Measurements from ENCODE around the gene SPIC. TPM values are rescaled to one million over a fixed set of nuclear protein-coding genes. Genes with fewer than 3 reads are reported as not detected.

Gene SPIC
- not detected for total RNA-seq
- polyA plus RNA-seq (2013, experiment 1 of 2) = not detected
- polyA plus RNA-seq (2013, experiment 2 of 2) = not detected
- long read RNA-seq, experiment 1 = 0 reads
- long read RNA-seq, experiment 2 = 0 reads
- long read RNA-seq, experiment 3 = 0 reads
- long read RNA-seq, experiment 4 = 0 reads

DNA sequence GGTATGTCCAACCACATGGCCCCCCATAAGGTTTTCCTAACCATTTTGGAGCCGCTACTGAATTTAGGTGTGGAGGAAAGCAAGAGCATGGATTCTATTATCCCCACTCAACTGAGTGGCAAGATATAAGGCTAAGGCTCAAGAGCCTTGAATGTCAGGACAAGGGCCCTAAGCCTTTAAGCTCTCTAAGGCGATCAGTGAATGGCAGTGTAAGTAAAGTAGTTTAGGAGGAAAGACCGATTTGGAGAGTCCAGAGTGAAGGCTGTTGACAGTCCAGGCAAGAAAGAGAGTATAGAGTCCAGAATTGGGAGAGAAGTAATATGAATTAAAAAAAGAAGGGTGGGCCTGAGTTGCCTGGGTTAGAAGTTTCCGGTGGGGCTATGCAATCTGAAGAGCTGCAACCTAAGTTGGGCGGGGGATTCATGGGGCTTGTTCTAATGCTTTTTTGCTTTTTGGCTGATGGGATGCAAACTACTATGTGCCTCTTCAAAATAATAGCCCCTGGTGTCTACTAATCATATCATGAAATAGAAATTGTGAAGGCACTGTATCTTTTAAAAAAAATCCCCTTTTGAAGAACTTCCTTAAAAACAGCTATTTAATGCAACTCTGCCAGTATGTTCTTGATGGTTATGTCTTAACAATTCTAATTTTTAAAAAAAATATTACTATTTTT lies at the start of gene SPIC:
SPIC (plus strand) TSS at position 626 of the 676 bp plus-strand sequence. CDS start 1,569 bp downstream, outside the sequence.
- Mint-ChIP-seq H3K4me1 (peaks cover 18% of the 10 kb centered on the region), H3K27ac (no peak within 1 kb of the TSS), H3K9me3 (no peaks in the 10 kb centered on the region), H3K4me3 (no peak within 1 kb of the TSS), H3K27me3 (ENCODE audit: insufficient read depth) (no peaks in the 10 kb centered on the region), H3K36me3 (ENCODE audit: low read depth) (no peaks in the 10 kb centered on the region)
- no peaks in the 10 kb centered on the region for H3K27me3 ChIP-seq (ENCODE audit: control insufficient read depth, insufficient read depth, low read length, poor library complexity, severe bottlenecking)
- H3K9ac ChIP-seq (ENCODE audit: extremely low read depth, low read length, poor library complexity, severe bottlenecking) = no peak within 1 kb of the TSS
- WGBS, 2 experiments (ENCODE audit: insufficient coverage in 1 of 2, insufficient read length in 1 of 2) = 73 to 83% methylated on average over 3 to 5 of the region's 5 CpGs
- no peak within 1 kb of the TSS for H3K4me3 ChIP-seq (ENCODE audit: low read length)
- no peak within 1 kb of the TSS for H3K27ac ChIP-seq (ENCODE audit: low read depth, low read length)
- DNase-seq = no peak
- TF ChIP-seq, protein P1, sequence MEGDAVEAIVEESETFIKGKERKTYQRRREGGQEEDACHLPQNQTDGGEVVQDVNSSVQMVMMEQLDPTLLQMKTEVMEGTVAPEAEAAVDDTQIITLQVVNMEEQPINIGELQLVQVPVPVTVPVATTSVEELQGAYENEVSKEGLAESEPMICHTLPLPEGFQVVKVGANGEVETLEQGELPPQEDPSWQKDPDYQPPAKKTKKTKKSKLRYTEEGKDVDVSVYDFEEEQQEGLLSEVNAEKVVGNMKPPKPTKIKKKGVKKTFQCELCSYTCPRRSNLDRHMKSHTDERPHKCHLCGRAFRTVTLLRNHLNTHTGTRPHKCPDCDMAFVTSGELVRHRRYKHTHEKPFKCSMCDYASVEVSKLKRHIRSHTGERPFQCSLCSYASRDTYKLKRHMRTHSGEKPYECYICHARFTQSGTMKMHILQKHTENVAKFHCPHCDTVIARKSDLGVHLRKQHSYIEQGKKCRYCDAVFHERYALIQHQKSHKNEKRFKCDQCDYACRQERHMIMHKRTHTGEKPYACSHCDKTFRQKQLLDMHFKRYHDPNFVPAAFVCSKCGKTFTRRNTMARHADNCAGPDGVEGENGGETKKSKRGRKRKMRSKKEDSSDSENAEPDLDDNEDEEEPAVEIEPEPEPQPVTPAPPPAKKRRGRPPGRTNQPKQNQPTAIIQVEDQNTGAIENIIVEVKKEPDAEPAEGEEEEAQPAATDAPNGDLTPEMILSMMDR (conservative IDR thresholded peaks at IDR 0.05) = no peak
- no peaks in the 10 kb centered on the region for H3K36me3 ChIP-seq (ENCODE audit: control insufficient read depth, insufficient read depth, low read length)
- peaks cover 5% of the 10 kb centered on the region for H3K4me1 ChIP-seq (ENCODE audit: control insufficient read depth, insufficient read depth, low read length)
- no peaks in the 10 kb centered on the region for H3K9me3 ChIP-seq (ENCODE audit: control insufficient read depth, low read length)

DNA sequence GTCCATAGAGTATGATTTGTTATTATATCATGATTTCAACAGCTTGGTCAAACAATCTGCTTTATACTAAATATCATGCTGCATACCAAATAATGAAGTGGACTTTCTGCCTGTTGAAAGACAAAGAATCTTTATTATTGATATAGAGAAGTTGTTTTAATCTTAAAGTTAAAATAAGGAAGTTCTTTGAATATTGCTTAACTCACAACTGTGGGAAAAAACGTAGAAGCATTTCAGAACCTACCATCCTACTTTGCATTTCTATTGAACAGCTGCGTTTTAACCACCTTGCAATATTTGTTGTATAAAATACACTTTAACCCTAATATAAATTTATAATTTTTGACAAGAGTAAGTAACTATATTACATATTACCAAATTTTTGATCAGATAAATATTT lies 44.7 kb upstream of the SPIC start:
- H3K27me3 ChIP-seq (ENCODE audit: control insufficient read depth, insufficient read depth, low read length, poor library complexity, severe bottlenecking) = no peaks in the 10 kb centered on the region
- Mint-ChIP-seq H3K4me3 (no peak overlapping the region), H3K36me3 (ENCODE audit: low read depth) (no peaks in the 10 kb centered on the region), H3K9me3 (peaks cover 5% of the 10 kb centered on the region), H3K27ac (no peak overlapping the region), H3K27me3 (ENCODE audit: insufficient read depth) (no peaks in the 10 kb centered on the region), H3K4me1 (no peaks in the 10 kb centered on the region)
- H3K4me1 ChIP-seq (ENCODE audit: control insufficient read depth, insufficient read depth, low read length) = no peaks in the 10 kb centered on the region
- H3K36me3 ChIP-seq (ENCODE audit: control insufficient read depth, insufficient read depth, low read length) = no peaks in the 10 kb centered on the region
- TF ChIP-seq, protein P1 (conservative IDR thresholded peaks at IDR 0.05) = no peak
- H3K4me3 ChIP-seq (ENCODE audit: low read length) = no peak overlapping the region
- DNase-seq = no peak
- H3K9ac ChIP-seq (ENCODE audit: extremely low read depth, low read length, poor library complexity, severe bottlenecking) = no peak overlapping the region
- H3K27ac ChIP-seq (ENCODE audit: low read depth, low read length) = no peak overlapping the region
- 94% methylated on average over 2 of the region's 2 CpGs; no CpG with 5 or more reads in 1 of the 2 experiments for WGBS, 2 experiments (ENCODE audit: insufficient coverage in 1 of 2, insufficient read length in 1 of 2)
- H3K9me3 ChIP-seq (ENCODE audit: control insufficient read depth, low read length) = no peaks in the 10 kb centered on the region

DNA sequence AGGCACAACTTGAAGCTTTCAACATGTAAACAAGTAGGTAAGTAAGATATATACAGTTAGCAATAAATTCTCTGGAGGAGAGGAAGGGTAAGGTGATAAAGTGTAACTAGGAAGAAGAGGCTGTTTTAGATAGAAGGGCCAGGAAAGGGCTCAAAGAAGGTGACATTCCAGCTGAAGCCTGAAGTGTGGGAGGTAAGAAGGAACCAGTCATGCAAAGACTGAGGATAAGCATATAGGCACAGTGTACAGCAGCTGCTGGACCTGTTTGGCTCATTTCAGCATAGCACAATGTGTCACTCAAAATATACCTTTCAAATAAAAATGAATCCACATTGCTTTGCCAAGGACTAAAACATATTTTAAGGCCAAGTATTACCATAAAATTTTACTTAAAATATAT lies 39.0 kb upstream of the SPIC start:
- Mint-ChIP-seq H3K9me3 (no peaks in the 10 kb centered on the region), H3K36me3 (ENCODE audit: low read depth) (no peaks in the 10 kb centered on the region), H3K27me3 (ENCODE audit: insufficient read depth) (no peaks in the 10 kb centered on the region), H3K4me3 (no peak overlapping the region), H3K27ac (no peak overlapping the region), H3K4me1 (no peaks in the 10 kb centered on the region)
- no peaks in the 10 kb centered on the region for H3K4me1 ChIP-seq (ENCODE audit: control insufficient read depth, insufficient read depth, low read length)
- H3K27ac ChIP-seq (ENCODE audit: low read depth, low read length) = no peak overlapping the region
- no peaks in the 10 kb centered on the region for H3K9me3 ChIP-seq (ENCODE audit: control insufficient read depth, low read length)
- no peaks in the 10 kb centered on the region for H3K27me3 ChIP-seq (ENCODE audit: control insufficient read depth, insufficient read depth, low read length, poor library complexity, severe bottlenecking)
- no peaks in the 10 kb centered on the region for H3K36me3 ChIP-seq (ENCODE audit: control insufficient read depth, insufficient read depth, low read length)
- no peak overlapping the region for H3K4me3 ChIP-seq (ENCODE audit: low read length)
- TF ChIP-seq, protein P1 (conservative IDR thresholded peaks at IDR 0.05) = no peak
- no peak for DNase-seq
- no peak overlapping the region for H3K9ac ChIP-seq (ENCODE audit: extremely low read depth, low read length, poor library complexity, severe bottlenecking)

Measured in endodermal cell (in vitro differentiated cells).